ENCODE measurements around the gene SLC38A5.
"Not testable (repeated sequence)": the region's sequence is repeated elsewhere in the genome, so short reads cannot be mapped to it uniquely, and the experiment has no call there.

DNA sequence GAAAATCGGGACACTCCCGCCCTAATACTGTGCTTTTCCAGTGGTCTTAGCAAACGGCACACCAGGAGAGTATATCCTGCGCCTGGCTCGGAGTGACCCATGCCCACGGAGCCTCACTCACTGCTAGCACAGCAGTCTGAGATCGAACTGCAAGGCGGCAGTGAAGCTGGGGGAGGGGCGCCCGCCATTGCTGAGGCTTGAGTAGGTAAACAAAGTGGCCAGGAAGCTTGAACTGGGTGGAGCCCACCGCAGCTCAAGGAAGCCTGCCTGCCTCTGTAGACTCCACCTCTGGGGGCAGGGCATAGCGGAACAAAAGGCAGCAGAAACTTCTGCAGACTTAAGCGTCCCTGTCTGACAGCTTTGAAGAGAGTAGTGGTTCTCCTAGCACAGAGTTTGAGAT, 36.3 kb downstream of the SLC38A5 start:
- TF ChIP-seq, protein P1, sequence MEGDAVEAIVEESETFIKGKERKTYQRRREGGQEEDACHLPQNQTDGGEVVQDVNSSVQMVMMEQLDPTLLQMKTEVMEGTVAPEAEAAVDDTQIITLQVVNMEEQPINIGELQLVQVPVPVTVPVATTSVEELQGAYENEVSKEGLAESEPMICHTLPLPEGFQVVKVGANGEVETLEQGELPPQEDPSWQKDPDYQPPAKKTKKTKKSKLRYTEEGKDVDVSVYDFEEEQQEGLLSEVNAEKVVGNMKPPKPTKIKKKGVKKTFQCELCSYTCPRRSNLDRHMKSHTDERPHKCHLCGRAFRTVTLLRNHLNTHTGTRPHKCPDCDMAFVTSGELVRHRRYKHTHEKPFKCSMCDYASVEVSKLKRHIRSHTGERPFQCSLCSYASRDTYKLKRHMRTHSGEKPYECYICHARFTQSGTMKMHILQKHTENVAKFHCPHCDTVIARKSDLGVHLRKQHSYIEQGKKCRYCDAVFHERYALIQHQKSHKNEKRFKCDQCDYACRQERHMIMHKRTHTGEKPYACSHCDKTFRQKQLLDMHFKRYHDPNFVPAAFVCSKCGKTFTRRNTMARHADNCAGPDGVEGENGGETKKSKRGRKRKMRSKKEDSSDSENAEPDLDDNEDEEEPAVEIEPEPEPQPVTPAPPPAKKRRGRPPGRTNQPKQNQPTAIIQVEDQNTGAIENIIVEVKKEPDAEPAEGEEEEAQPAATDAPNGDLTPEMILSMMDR (IDR thresholded peaks at IDR 0.05), result not testable (repeated sequence)
- not testable (repeated sequence) for TF ChIP-seq POLR2A, POLR2AphosphoS5 (IDR thresholded peaks at IDR 0.05)

Measured in suprapubic skin (tissue), 4 donors.